ENCODE results near the gene CARNS1. TPM values are rescaled to one million over a fixed set of nuclear protein-coding genes. Genes with fewer than 3 reads are reported as not detected.
A peak's percentile ranks its signal among the peaks of the same experiment; 100 is the strongest.

Gene CARNS1
- total and polyA plus RNA-seq, 9 of the 15 experiments (the other 6 are each of a cell fraction or from before 2014, with no cell fraction given) = 0.01 to 0.18 (median 0.06) TPM; not detected in 3

- no peak for TF ChIP-seq E2F1 (CRISPR knock-in tag; IDR thresholded peaks at IDR 0.05)
- no peak for TF ChIP-seq TAF7 (tag; IDR thresholded peaks at IDR 0.05)
- TF ChIP-seq KLF13 (tag; IDR thresholded peaks at IDR 0.05; ENCODE audit: borderline replicate concordance, low read depth) = no peak
- no peak for TF ChIP-seq TSC22D4 (tag; IDR thresholded peaks at IDR 0.05)
- TF ChIP-seq ZNF212 (CRISPR knock-in tag; IDR thresholded peaks at IDR 0.05) = no peak
- 0 out of 2 replicates have a peak, but pooled peaks have one; percentile 39 for TF ChIP-seq ZEB2 (IDR thresholded peaks at IDR 0.05)
- TF ChIP-seq POLR2A (conservative IDR thresholded peaks at IDR 0.05) = no peak
- TF ChIP-seq TOE1 (IDR thresholded peaks at IDR 0.05; ENCODE audit: borderline replicate concordance) = no peak
- no peak for TF ChIP-seq TOE1 (CRISPR knock-in tag; IDR thresholded peaks at IDR 0.05; ENCODE audit: borderline replicate concordance, low read depth)
- no peak for TF ChIP-seq JUN (IDR thresholded peaks at IDR 0.05; ENCODE audit: borderline replicate concordance, low read depth, low read length)
- TF ChIP-seq JUN (CRISPR knock-in tag; IDR thresholded peaks at IDR 0.05; ENCODE audit: borderline replicate concordance) = no peak
- no peak for TF ChIP-seq ATF3 (IDR thresholded peaks at IDR 0.05)
- no peak for TF ChIP-seq ATF3 (CRISPR knock-in tag; conservative IDR thresholded peaks at IDR 0.05)
- TF ChIP-seq MCM3 (IDR thresholded peaks at IDR 0.05) = no peak
- no peak for TF ChIP-seq ARHGAP35 (IDR thresholded peaks at IDR 0.05; ENCODE audit: partially characterized antibody)
- no peak for TF ChIP-seq EZH2 (IDR thresholded peaks at IDR 0.05; ENCODE audit: borderline replicate concordance, low read depth, low read length)
- no peak for TF ChIP-seq ZNF224 (CRISPR knock-in tag; IDR thresholded peaks at IDR 0.05)
- TF ChIP-seq NKRF (IDR thresholded peaks at IDR 0.05; ENCODE audit: borderline replicate concordance) = peak; percentile 52; the same call in 1 of the 2 replicates
- TF ChIP-seq COPS2 (conservative IDR thresholded peaks at IDR 0.05) = no peak
- TF ChIP-seq KDM4B (IDR thresholded peaks at IDR 0.05; ENCODE audit: borderline replicate concordance in 2 of 2, low read depth in 1 of 2) = peak in 1 of 2 experiments; percentile 41; a peak in 1 of 4 replicates
- no peak for TF ChIP-seq ZBED1 (IDR thresholded peaks at IDR 0.05)
- peak; percentile 8 for TF ChIP-seq RBBP5 (IDR thresholded peaks at IDR 0.05; ENCODE audit: borderline replicate concordance, insufficient read depth, low read length, poor library complexity, severe bottlenecking)
- TF ChIP-seq LCOR (CRISPR knock-in tag; IDR thresholded peaks at IDR 0.05) = no peak
- peak; percentile 64; the same call in 1 of the 2 replicates for TF ChIP-seq ZNF263 (CRISPR knock-in tag; IDR thresholded peaks at IDR 0.05; ENCODE audit: borderline replicate concordance)
- no peak for TF ChIP-seq ZNF24 (IDR thresholded peaks at IDR 0.05)
- TF ChIP-seq RBM14 (IDR thresholded peaks at IDR 0.05; ENCODE audit: borderline replicate concordance, insufficient read depth, low read depth, low read length) = no peak
- TF ChIP-seq HDAC2 (IDR thresholded peaks at IDR 0.05) = 0 out of 2 replicates have a peak, but pooled peaks have one; percentile 37
- no peak for TF ChIP-seq FOS (IDR thresholded peaks at IDR 0.05; ENCODE audit: extremely low read depth, insufficient read length)
Observed at GRCh38 chr11:67371189-67371910, 44.1 kb upstream of the CARNS1 start (continued).

Measured in K562 (cell line).